Cardiac fibroblast (primary cell): ENCODE measurements around the gene MAML2.

Source experiments
- DNase-seq, 2 donors: peaks; one replicate each; pipeline versions ENCODE4 v3.0.0 to v3.0.0-alpha.2; 2010; ENCODE audit warnings: low read depth in 2 of 2
- H3K4me3 ChIP-seq, 2 donors: replicated peaks in 1 of 2; 1 replicate in 1 of 2; 2 replicates in 1 of 2; pipeline ENCODE4 v1.5.1; 2011; ENCODE audit warnings: low read depth in 2 of 2, low read length in 2 of 2, mild to moderate bottlenecking in 2 of 2, moderate library complexity in 1 of 2
- CTCF ChIP-seq: IDR thresholded peaks from one replicate; pipeline ENCODE4 v1.5.1; 2011; ENCODE audit warnings: low read depth, mild to moderate bottlenecking, low read length, inconsistent platforms

The MAML2 gene

GRCh38 chr11:96095884-96096303 is 247.1 kb downstream of the MAML2 start:
- no peak overlapping the region for H3K4me3 ChIP-seq
- TF ChIP-seq CTCF = no peak
- no peak for DNase-seq

GRCh38 chr11:96094156-96094555 is 248.8 kb downstream of the MAML2 start:
- no peak overlapping the region for H3K4me3 ChIP-seq
- no peak for TF ChIP-seq CTCF
- no peak for DNase-seq

- TF ChIP-seq CTCF = no peak
- no peak overlapping the region for H3K4me3 ChIP-seq
- no peak for DNase-seq
These were observed 250.5 kb downstream of the MAML2 start for GRCh38 chr11:96092511-96092910.

GRCh38 chr11:96091476-96091875 is 251.5 kb downstream of the MAML2 start:
- H3K4me3 ChIP-seq = no peak overlapping the region
- DNase-seq = no peak
- no peak for TF ChIP-seq CTCF

GRCh38 chr11:96090711-96091110 is 252.3 kb downstream of the MAML2 start:
- no peak overlapping the region for H3K4me3 ChIP-seq
- DNase-seq = peak; percentile 76 to 87
- TF ChIP-seq CTCF = no peak

- no peak overlapping the region for H3K4me3 ChIP-seq
- TF ChIP-seq CTCF = no peak
- DNase-seq = no peak
These were observed 254.1 kb downstream of the MAML2 start for GRCh38 chr11:96088914-96089313.

- no peak overlapping the region for H3K4me3 ChIP-seq
- DNase-seq = no peak
- TF ChIP-seq CTCF = no peak
These were observed 256.9 kb downstream of the MAML2 start for GRCh38 chr11:96086111-96086510.
